ENCODE measurements around the gene SEMA5A.

DNA sequence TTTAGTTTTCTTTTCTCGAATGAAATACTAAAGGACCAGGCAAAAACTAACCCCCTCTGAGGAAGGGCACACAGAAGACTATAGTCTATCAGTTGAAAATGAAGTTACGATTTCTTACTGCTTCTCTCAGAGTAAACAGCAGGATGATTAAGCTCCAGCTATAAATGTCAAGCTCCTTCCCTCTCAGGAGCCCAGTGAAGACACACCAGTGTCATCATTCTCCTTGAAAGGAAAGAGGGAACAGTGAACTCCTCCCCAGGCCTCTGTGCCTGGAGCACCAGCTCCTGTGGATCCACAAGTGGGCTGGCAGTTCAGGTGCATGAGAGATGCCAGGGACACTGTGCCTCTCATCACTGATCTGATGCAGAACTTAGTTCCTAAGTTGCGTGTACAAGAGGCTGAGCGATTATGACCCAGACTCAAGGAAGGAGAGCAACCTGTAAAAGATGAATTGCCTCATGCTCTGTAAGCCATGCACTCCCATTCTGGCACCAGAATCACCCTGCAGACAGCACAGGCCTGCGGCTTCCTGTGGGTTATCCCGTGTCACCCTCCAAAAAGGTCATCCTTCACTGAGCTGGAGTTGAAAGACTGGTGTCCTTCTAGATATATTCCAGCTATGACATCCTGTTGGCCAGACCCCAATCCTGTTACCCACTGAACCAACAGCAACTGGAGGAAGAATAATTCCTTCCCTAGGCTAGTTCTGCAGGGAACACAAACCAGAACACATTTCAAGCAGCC, 394.0 kb downstream of the SEMA5A start:
- TF ChIP-seq CTCF (IDR thresholded peaks at IDR 0.05) (no peak), POLR2A (IDR thresholded peaks at IDR 0.05) (no peak)

Data from uterus (tissue), 2 donors.